HepG2 (cell line): ENCODE results near the gene TAS2R38. TPM values are rescaled to one million over a fixed set of nuclear protein-coding genes. Genes with fewer than 3 reads are reported as not detected.

Experiments
- ATAC-seq: fragments of 200-7000 bp; cut with Tn5 transposase; 3 replicates; pipeline ENCODE4 v1.9.1; 2020; ENCODE audit warnings: mild to moderate bottlenecking, moderate library complexity
- BruUV-seq: library from RNA; stranded (reverse); fragments of 400-500 nt; replicated peaks from 2 replicates; lab custom pipeline; 2021; lab: Mats Ljungman, UMichigan
- CTCF ChIA-PET: fragments of 300-600 bp; formaldehyde crosslinking; extraction: SDS; loops from one replicate; lab custom pipeline; 2021; ENCODE audit warnings: low total read pairs, inconsistent platforms, low intra/inter-chr PET ratio; lab: Yijun Ruan, JAX
- POLR2A ChIA-PET: fragments of 350-600 bp; sonication (Branson Sonifier 250); formaldehyde crosslinking; loops from one replicate; lab custom pipeline; 2020; ENCODE audit warnings: antibody characterized with exemption, inconsistent platforms; lab: Yijun Ruan, JAX
- DNase-seq: peaks from one replicate; pipeline ENCODE4 v3.0.0-alpha.2; 2015; ENCODE audit warnings: low spot score
- FAIRE-seq: peaks from 3 replicates; lab custom pipeline; 2011; peaks lifted over from hg19 to GRCh38; lab: Jason Lieb, UNC
- H2AFZ ChIP-seq: one replicate; pipeline ENCODE4 v1.6.1; 2011; ENCODE audit warnings: low read length, inconsistent platforms
- H3K27ac ChIP-seq: fragments of 300-600 bp; 3 replicates; pipeline ENCODE4 v1.8.0; 2011; ENCODE audit warnings: mixed run types, mild to moderate bottlenecking, mixed read lengths, low read length, inconsistent platforms; ENCODE audit not compliant: insufficient read depth; ENCODE audit errors: extremely low read length
- H3K27me3 ChIP-seq, 2 experiments: fragments of 200-600 bp in 1 of 2; 2 replicates in 1 of 2; 3 replicates in 1 of 2; pipeline versions ENCODE4 v1.6.0 to v1.8.0; 2011; ENCODE audit warnings: low read length in 2 of 2, mild to moderate bottlenecking in 2 of 2, moderate library complexity in 2 of 2, inconsistent platforms in 1 of 2; ENCODE audit not compliant: insufficient read depth in 2 of 2, control insufficient read depth in 1 of 2
- H3K36me3 ChIP-seq, 2 experiments: fragments of 200-600 bp in 1 of 2; replicated peaks in 1 of 2; 2 replicates in 1 of 2; 3 replicates in 1 of 2; pipeline versions ENCODE4 v1.5.1 to v1.8.0; 2011; ENCODE audit warnings: low read length in 2 of 2, inconsistent platforms in 1 of 2; ENCODE audit not compliant: insufficient read depth in 2 of 2, control insufficient read depth in 1 of 2
- H3K4me1 ChIP-seq: 2 replicates; pipeline ENCODE4 v1.5.1; 2012; ENCODE audit warnings: low read length, inconsistent platforms; ENCODE audit not compliant: insufficient read depth
- H3K4me2 ChIP-seq: 2 replicates; pipeline ENCODE4 v1.6.0; 2011; ENCODE audit warnings: low read depth, low read length, inconsistent platforms
- H3K4me3 ChIP-seq, 3 experiments: fragments of 200-600 bp in 1 of 3; sonication (generic), shearing (Covaris generic) in 1 of 3; replicated peaks in 1 of 3; 2 replicates each; pipeline ENCODE4 v1.5.1; 2011 to 2016; ENCODE audit warnings: low read length in 3 of 3, inconsistent platforms in 2 of 3, low read depth in 2 of 3, mild to moderate bottlenecking in 2 of 3, control low read depth in 1 of 3, mixed read lengths in 1 of 3; ENCODE audit not compliant: insufficient read depth in 1 of 3
- H3K79me2 ChIP-seq: one replicate; pipeline ENCODE4 v1.6.1; 2011; ENCODE audit warnings: low read length, inconsistent platforms; ENCODE audit not compliant: insufficient read depth
- H3K9ac ChIP-seq: 2 replicates; pipeline ENCODE4 v1.6.0; 2011; ENCODE audit warnings: mild to moderate bottlenecking, low read depth, low read length, inconsistent platforms; ENCODE audit not compliant: insufficient read depth
- H3K9me3 ChIP-seq: 2 replicates; pipeline ENCODE4 v1.5.1; 2012; ENCODE audit warnings: mild to moderate bottlenecking, low read length
- H4K20me1 ChIP-seq: 2 replicates; pipeline ENCODE4 v1.6.0; 2011; ENCODE audit warnings: inconsistent platforms, mild to moderate bottlenecking, low read length, moderate library complexity; ENCODE audit not compliant: insufficient read depth
- CBFB ChIP-seq: sonication (generic); formaldehyde crosslinking; IDR thresholded peaks from 2 replicates; pipeline ENCODE4 v1.4.0; 2020; ENCODE audit warnings: missing genetic modification reagents
- CEBPB ChIP-seq: IDR thresholded peaks from 2 replicates; pipeline ENCODE4 v1.6.1; 2011; ENCODE audit warnings: low read depth, low read length, improper control_type of control experiment, borderline replicate concordance
- FOSL1 ChIP-seq: sonication (generic); formaldehyde crosslinking; IDR thresholded peaks from 2 replicates; pipeline ENCODE4 v1.9.0; 2021; ENCODE audit warnings: missing genetic modification reagents, borderline replicate concordance
- GATAD1 ChIP-seq: IDR thresholded peaks from 2 replicates; pipeline ENCODE4 v1.6.1; 2016; ENCODE audit warnings: missing genetic modification reagents, missing compliant biosample characterization
- HOXD1 ChIP-seq: sonication (generic); formaldehyde crosslinking; IDR thresholded peaks from 2 replicates; pipeline ENCODE4 v1.5.0; 2020; ENCODE audit warnings: missing genetic modification reagents
- KAT7 ChIP-seq: IDR thresholded peaks from 2 replicates; pipeline ENCODE4 v1.6.1; 2018; ENCODE audit warnings: borderline replicate concordance, missing compliant biosample characterization
- KLF12 ChIP-seq: sonication (generic); formaldehyde crosslinking; IDR thresholded peaks from 2 replicates; pipeline ENCODE4 v1.4.0; 2020; ENCODE audit warnings: missing genetic modification reagents, borderline replicate concordance
- PCBP2 ChIP-seq: fragments of 200-400 bp; formaldehyde crosslinking; optimal IDR thresholded peaks from 2 replicates; pipeline ENCODE3; 2018; ENCODE audit warnings: low read length, low read depth; ENCODE audit not compliant: poor library complexity, severe bottlenecking
- PITX1 ChIP-seq: sonication (generic); formaldehyde crosslinking; IDR thresholded peaks from 2 replicates; pipeline ENCODE4 v1.5.1; 2020; ENCODE audit warnings: mild to moderate bottlenecking, missing genetic modification reagents
- POLR2AphosphoS2 ChIP-seq: IDR thresholded peaks from 2 replicates; pipeline ENCODE4 v1.6.1; 2011; ENCODE audit warnings: low read depth, low read length, improper control_type of control experiment
- SETDB1 ChIP-seq: sonication (generic); formaldehyde crosslinking; IDR thresholded peaks from 2 replicates; pipeline ENCODE4 v1.5.1; 2020; ENCODE audit warnings: missing genetic modification reagents, mild to moderate bottlenecking, borderline replicate concordance
- SP1 ChIP-seq, 2 experiments: fragments of 450-650 bp in 1 of 2; sonication (generic) in 1 of 2; formaldehyde crosslinking in 1 of 2; IDR thresholded peaks; 2 replicates each; pipeline versions ENCODE4 v1.4.0 to v1.6.1; 2016 to 2020; ENCODE audit warnings: missing genetic modification reagents in 1 of 2
- SPEN ChIP-seq: sonication (generic); formaldehyde crosslinking; IDR thresholded peaks from 2 replicates; pipeline ENCODE4 v1.5.1; 2020; ENCODE audit warnings: low read depth, mild to moderate bottlenecking, missing genetic modification reagents
- SRF ChIP-seq: IDR thresholded peaks from 2 replicates; pipeline ENCODE4 v1.6.1; 2011; ENCODE audit warnings: mild to moderate bottlenecking, low read depth, low read length, moderate library complexity
- SRSF4 ChIP-seq: fragments of 200-400 bp; formaldehyde crosslinking; IDR thresholded peaks from one replicate; pipeline ENCODE4 v1.6.1; 2018; ENCODE audit warnings: mild to moderate bottlenecking, low read depth, low read length, moderate library complexity; ENCODE audit not compliant: poor library complexity, severe bottlenecking
- ZNF672 ChIP-seq: sonication (generic); formaldehyde crosslinking; IDR thresholded peaks from 2 replicates; pipeline ENCODE4 v1.8.1; 2022; ENCODE audit warnings: missing genetic modification reagents
- WGBS: methylation state at CpG from one replicate; pipeline ENCODE4 v1.1.6; 2017; ENCODE audit warnings: low lambda C conversion rate; 5-methylcytosine and 5-hydroxymethylcytosine counted together
- in situ Hi-C: cut with HindIII; loops from 2 replicates; pipeline ENCODE4 v1.10.0; 2017; ENCODE audit warnings: low pct_unique_long_range_greater_than_20kb; ENCODE audit not compliant: extremely low pct_ligation_motif_present
- intact Hi-C: fragments of 100-400 bp; cut with micrococcal nuclease; formaldehyde crosslinking; loops from one replicate; pipeline ENCODE4 v1.10.0; 2022; ENCODE audit not compliant: unreplicated experiment
- polyA plus RNA-seq, 8 experiments: library from polyadenylated mRNA; depleted of rRNA in 3 of 8; stranded (reverse) in 7 of 8; unstranded in 1 of 8; fragments of >200 nt; fragmentation: Illumina TruSeq in 4 of 8; extraction: Trizol in 4 of 8; gene quantifications; 2 replicates each; pipeline versions ENCODE4 v1.2.1 to v1.2.3, GENCODE V29; 2011 to 2016; ENCODE audit warnings: low read depth in 4 of 8, missing spikeins in 1 of 8, mixed read lengths in 1 of 8; ENCODE audit not compliant: insufficient read depth in 1 of 8
- total RNA-seq, 5 experiments: library from RNA; depleted of rRNA; stranded (reverse); fragments of >200 nt; fragmentation: Illumina TruSeq; extraction: Trizol; gene quantifications; 2 replicates each; pipeline ENCODE4 v1.2.3, GENCODE V29; 2016; ENCODE audit warnings: low read depth in 1 of 5
- TF ChIP-seq, protein P1 (sequence below): sonication (generic); formaldehyde crosslinking; IDR thresholded peaks from 2 replicates; pipeline ENCODE4 v1.5.1; 2020; ENCODE audit warnings: missing genetic modification reagents, mild to moderate bottlenecking, borderline replicate concordance
- TF ChIP-seq, protein P2 (sequence below): IDR thresholded peaks from 2 replicates; pipeline ENCODE4 v1.6.1; 2016; ENCODE audit warnings: missing genetic modification reagents, missing compliant biosample characterization
- TF ChIP-seq, protein P3 (sequence below): sonication (generic); formaldehyde crosslinking; IDR thresholded peaks from 2 replicates; pipeline ENCODE4 v1.8.0; 2022; ENCODE audit warnings: mild to moderate bottlenecking, missing genetic modification reagents, moderate library complexity

The TAS2R38 gene
- total and polyA plus RNA-seq, 2 of the 13 experiments (the other 11 are each of a cell fraction or from before 2014, with no cell fraction given): not detected

DNA sequence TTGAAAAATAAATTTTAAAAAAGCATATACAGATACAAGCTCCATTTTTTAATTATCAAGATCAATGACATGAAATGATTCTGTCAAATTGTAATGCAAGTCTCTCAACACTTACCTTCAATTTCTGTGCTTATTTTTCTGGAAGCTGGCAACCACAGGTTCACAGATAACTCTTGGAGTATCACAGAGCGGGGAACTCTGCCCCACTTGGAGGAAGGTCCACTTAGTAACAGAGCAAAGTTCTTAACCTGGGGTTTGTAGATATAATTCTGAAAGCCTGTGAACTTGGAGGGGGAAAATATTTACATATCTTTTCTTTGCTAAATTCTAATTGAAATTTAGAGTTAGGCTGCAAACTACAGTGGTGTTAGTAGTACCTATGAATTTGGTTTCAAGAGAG is 19.8 kb upstream of the TAS2R38 start (continued):
- TF ChIP-seq KLF12 (CRISPR knock-in tag) (no peak), FOSL1 (CRISPR knock-in tag) (no peak), CBFB (no peak), ZNF672 (CRISPR knock-in tag) (no peak), KAT7 (CRISPR knock-in tag) (no peak)
- TF ChIP-seq, protein P1, sequence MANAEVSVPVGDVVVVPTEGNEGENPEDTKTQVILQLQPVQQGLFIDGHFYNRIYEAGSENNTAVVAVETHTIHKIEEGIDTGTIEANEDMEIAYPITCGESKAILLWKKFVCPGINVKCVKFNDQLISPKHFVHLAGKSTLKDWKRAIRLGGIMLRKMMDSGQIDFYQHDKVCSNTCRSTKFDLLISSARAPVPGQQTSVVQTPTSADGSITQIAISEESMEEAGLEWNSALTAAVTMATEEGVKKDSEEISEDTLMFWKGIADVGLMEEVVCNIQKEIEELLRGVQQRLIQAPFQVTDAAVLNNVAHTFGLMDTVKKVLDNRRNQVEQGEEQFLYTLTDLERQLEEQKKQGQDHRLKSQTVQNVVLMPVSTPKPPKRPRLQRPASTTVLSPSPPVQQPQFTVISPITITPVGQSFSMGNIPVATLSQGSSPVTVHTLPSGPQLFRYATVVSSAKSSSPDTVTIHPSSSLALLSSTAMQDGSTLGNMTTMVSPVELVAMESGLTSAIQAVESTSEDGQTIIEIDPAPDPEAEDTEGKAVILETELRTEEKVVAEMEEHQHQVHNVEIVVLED: no peak

DNA sequence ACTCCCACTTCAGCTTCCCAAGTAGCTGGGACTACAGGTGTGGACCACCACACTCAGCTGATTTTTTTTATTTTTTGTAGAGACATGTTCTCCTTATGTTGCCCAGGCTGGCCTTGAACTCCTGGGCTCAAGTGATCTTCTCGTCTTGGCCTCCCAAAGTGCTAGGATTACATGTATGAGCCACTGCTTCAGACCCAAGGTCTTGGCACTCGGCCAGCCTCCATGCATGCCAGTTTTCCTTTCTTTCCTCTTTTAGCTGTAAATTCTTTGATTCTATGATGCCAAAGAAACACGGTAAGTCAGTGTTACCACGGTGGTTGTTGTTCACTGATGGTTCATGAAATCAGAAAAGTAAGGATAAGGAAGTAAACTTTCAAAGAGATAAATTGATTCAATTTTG is 19.1 kb upstream of the TAS2R38 start:
- in situ Hi-C loops: no loop called here
- Histone ChIP-seq H3K79me2 (no peaks in the 10 kb centered on the region), H3K36me3 (no peaks in the 10 kb centered on the region), H3K27ac (no peak overlapping the region), H3K4me1 (no peaks in the 10 kb centered on the region), H2AFZ (no peak overlapping the region), H3K9ac (no peak overlapping the region), H3K9me3 (no peaks in the 10 kb centered on the region), H3K4me3 (no peak overlapping the region), H3K27me3 (no peaks in the 10 kb centered on the region), H4K20me1 (no peaks in the 10 kb centered on the region), H3K4me2 (no peak overlapping the region)
- ATAC-seq (no peak), FAIRE-seq (no peak), DNase-seq (no peak)
- BruUV-seq: no TSS peak
- 12% methylated on average over 4 of the region's 4 CpGs for WGBS
- intact Hi-C loops: no loop called here
- no peak for TF ChIP-seq CEBPB
- no peak for TF ChIP-seq PITX1 (CRISPR knock-in tag)
- TF ChIP-seq HOXD1 (CRISPR knock-in tag): no peak
- no peak for TF ChIP-seq PCBP2
- TF ChIP-seq SRF: no peak
- TF ChIP-seq, protein P2, sequence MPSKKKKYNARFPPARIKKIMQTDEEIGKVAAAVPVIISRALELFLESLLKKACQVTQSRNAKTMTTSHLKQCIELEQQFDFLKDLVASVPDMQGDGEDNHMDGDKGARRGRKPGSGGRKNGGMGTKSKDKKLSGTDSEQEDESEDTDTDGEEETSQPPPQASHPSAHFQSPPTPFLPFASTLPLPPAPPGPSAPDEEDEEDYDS (CRISPR knock-in tag): no peak
- TF ChIP-seq, protein P3, sequence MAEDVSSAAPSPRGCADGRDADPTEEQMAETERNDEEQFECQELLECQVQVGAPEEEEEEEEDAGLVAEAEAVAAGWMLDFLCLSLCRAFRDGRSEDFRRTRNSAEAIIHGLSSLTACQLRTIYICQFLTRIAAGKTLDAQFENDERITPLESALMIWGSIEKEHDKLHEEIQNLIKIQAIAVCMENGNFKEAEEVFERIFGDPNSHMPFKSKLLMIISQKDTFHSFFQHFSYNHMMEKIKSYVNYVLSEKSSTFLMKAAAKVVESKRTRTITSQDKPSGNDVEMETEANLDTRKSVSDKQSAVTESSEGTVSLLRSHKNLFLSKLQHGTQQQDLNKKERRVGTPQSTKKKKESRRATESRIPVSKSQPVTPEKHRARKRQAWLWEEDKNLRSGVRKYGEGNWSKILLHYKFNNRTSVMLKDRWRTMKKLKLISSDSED (CRISPR knock-in tag): no peak
- no peak for TF ChIP-seq SPEN (CRISPR knock-in tag)
- no peak for TF ChIP-seq SRSF4
- TF ChIP-seq POLR2AphosphoS2: no peak
- TF ChIP-seq SP1 (IDR thresholded peaks at IDR 0.05): no peak
- TF ChIP-seq SP1 (CRISPR knock-in tag; IDR thresholded peaks at IDR 0.05): no peak
- no peak for TF ChIP-seq SETDB1
- no peak for TF ChIP-seq GATAD1 (CRISPR knock-in tag)
- ChIA-PET POLR2A (no interaction called here), CTCF (no interaction called here)
